ENCODE data around the gene PC.
A peak's percentile ranks its signal among the peaks of the same experiment; 100 is the strongest.

PC gene

GRCh38 chr11:66915866-66916265 is 42.3 kb downstream of the PC start:
- H3K9me3 ChIP-seq (replicated peaks in 1 of 11) = no peaks in the 10 kb centered on the region
- TF ChIP-seq Cebpa-rat (IDR thresholded peaks at IDR 0.05) = no peak
- H3K27ac ChIP-seq = 0 out of 22 replicates have a peak overlapping the region, but pooled peaks of 1 of the 11 experiments have one; percentile 5
- no peak overlapping the region for H3K9ac ChIP-seq
- no peak overlapping the region for H3K4me3 ChIP-seq
- H3K27me3 ChIP-seq = no peaks in the 10 kb centered on the region
- peaks cover 0 to 5% (median 0%) of the 10 kb centered on the region in 11 experiments; a peak in 3 of 22 replicates for H4K20me1 ChIP-seq
- no peak overlapping the region for H3K4me2 ChIP-seq
- H3K36me3 ChIP-seq = peaks cover 0 to 2% (median 0%) of the 10 kb centered on the region in 11 experiments; a peak in 2 of 22 replicates
- H3K4me1 ChIP-seq = peaks cover 0 to 40% (median 25%) of the 10 kb centered on the region in 10 experiments; a peak in 17 of 20 replicates

GRCh38 chr11:66915046-66915832 is 42.9 kb downstream of the PC start:
- no peak overlapping the region for H3K4me3 ChIP-seq
- TF ChIP-seq Cebpa-rat (IDR thresholded peaks at IDR 0.05) = no peak
- no peak overlapping the region for H3K27ac ChIP-seq
- no peaks in the 10 kb centered on the region for H3K9me3 ChIP-seq (replicated peaks in 1 of 11)
- peaks cover 0 to 34% (median 19%) of the 10 kb centered on the region in 10 experiments; a peak in 16 of 20 replicates for H3K4me1 ChIP-seq
- peaks cover 0 to 9% (median 0%) of the 10 kb centered on the region in 11 experiments; a peak in 3 of 22 replicates for H3K36me3 ChIP-seq
- H4K20me1 ChIP-seq = peaks cover 0 to 6% (median 0%) of the 10 kb centered on the region in 11 experiments; a peak in 4 of 22 replicates
- H3K27me3 ChIP-seq = no peaks in the 10 kb centered on the region
- H3K9ac ChIP-seq = no peak overlapping the region
- H3K4me2 ChIP-seq = no peak overlapping the region

GRCh38 chr11:66914505-66914904 is 43.7 kb downstream of the PC start:
- Histone ChIP-seq H3K27ac (no peak overlapping the region), H3K27me3 (no peaks in the 10 kb centered on the region)

GRCh38 chr11:66912911-66913310 is 45.3 kb downstream of the PC start:
- H3K9ac ChIP-seq = no peak overlapping the region

More at GRCh38 chr11:66914505-66914904, 43.7 kb downstream of the PC start:
- Histone ChIP-seq H3K4me1 (peaks cover 0 to 27% (median 15%) of the 10 kb centered on the region in 10 experiments; a peak in 13 of 20 replicates), H3K36me3 (peaks cover 0 to 16% (median 0%) of the 10 kb centered on the region in 11 experiments; a peak in 4 of 22 replicates), H3K4me2 (no peak overlapping the region), H3K9me3 (replicated peaks in 1 of 11) (no peaks in the 10 kb centered on the region), H4K20me1 (peaks cover 0 to 6% (median 0%) of the 10 kb centered on the region in 11 experiments; a peak in 5 of 22 replicates), H3K4me3 (no peak overlapping the region), H3K9ac (no peak overlapping the region)
- TF ChIP-seq Cebpa-rat (IDR thresholded peaks at IDR 0.05) = no peak

GRCh38 chr11:66912361-66912760 is 45.8 kb downstream of the PC start:
- H3K27ac ChIP-seq = no peak overlapping the region

More at GRCh38 chr11:66912911-66913310, 45.3 kb downstream of the PC start:
- Histone ChIP-seq H3K27me3 (no peaks in the 10 kb centered on the region), H4K20me1 (peaks cover 0 to 14% (median 0%) of the 10 kb centered on the region in 11 experiments; a peak in 5 of 22 replicates), H3K4me3 (no peak overlapping the region), H3K9me3 (replicated peaks in 1 of 11) (no peaks in the 10 kb centered on the region), H3K4me1 (peaks cover 0 to 11% (median 6%) of the 10 kb centered on the region in 10 experiments; a peak in 10 of 20 replicates), H3K36me3 (peaks cover 0 to 27% (median 0%) of the 10 kb centered on the region in 11 experiments; a peak in 4 of 22 replicates), H3K27ac (no peak overlapping the region), H3K4me2 (peak overlapping the region in 3 of 11 experiments; percentile 21 to 40 (median 24); a peak in 2 of 22 replicates)
- TF ChIP-seq Cebpa-rat (IDR thresholded peaks at IDR 0.05) = no peak

GRCh38 chr11:66910669-66911068 is 47.5 kb downstream of the PC start:
- no peak overlapping the region for H3K9ac ChIP-seq
- peaks cover 0 to 27% (median 0%) of the 10 kb centered on the region in 11 experiments; a peak in 4 of 22 replicates for H3K36me3 ChIP-seq
- no peaks in the 10 kb centered on the region for H3K9me3 ChIP-seq (replicated peaks in 1 of 11)
- no peak overlapping the region for H3K4me3 ChIP-seq
- H4K20me1 ChIP-seq = peaks cover 0 to 26% (median 0%) of the 10 kb centered on the region in 11 experiments; a peak in 5 of 22 replicates
- H3K4me2 ChIP-seq = no peak overlapping the region
- TF ChIP-seq Cebpa-rat (IDR thresholded peaks at IDR 0.05) = no peak
- H3K4me1 ChIP-seq = peaks cover 0 to 8% (median 6%) of the 10 kb centered on the region in 10 experiments; a peak in 8 of 20 replicates
- H3K27ac ChIP-seq = no peak overlapping the region
- H3K27me3 ChIP-seq = no peaks in the 10 kb centered on the region

More at GRCh38 chr11:66912361-66912760, 45.8 kb downstream of the PC start:
- TF ChIP-seq Cebpa-rat (IDR thresholded peaks at IDR 0.05) = no peak
- Histone ChIP-seq H3K4me1 (peaks cover 0 to 11% (median 6%) of the 10 kb centered on the region in 10 experiments; a peak in 8 of 20 replicates), H3K27me3 (no peaks in the 10 kb centered on the region), H3K4me3 (no peak overlapping the region), H4K20me1 (peaks cover 0 to 17% (median 0%) of the 10 kb centered on the region in 11 experiments; a peak in 5 of 22 replicates), H3K4me2 (peak overlapping the region in 4 of 11 experiments; percentile 11 to 40 (median 22); a peak in 3 of 22 replicates), H3K9ac (no peak overlapping the region), H3K36me3 (peaks cover 0 to 27% (median 0%) of the 10 kb centered on the region in 11 experiments; a peak in 4 of 22 replicates), H3K9me3 (replicated peaks in 1 of 11) (no peaks in the 10 kb centered on the region)

- no peak for TF ChIP-seq Cebpa-rat (IDR thresholded peaks at IDR 0.05)
- H3K27me3 ChIP-seq = no peaks in the 10 kb centered on the region
- no peak overlapping the region for H3K27ac ChIP-seq
- no peak overlapping the region for H3K4me3 ChIP-seq
- peaks cover 0 to 8% (median 6%) of the 10 kb centered on the region in 10 experiments; a peak in 8 of 20 replicates for H3K4me1 ChIP-seq
- no peaks in the 10 kb centered on the region for H3K9me3 ChIP-seq (replicated peaks in 1 of 11)
- no peak overlapping the region for H3K4me2 ChIP-seq
- peaks cover 0 to 30% (median 0%) of the 10 kb centered on the region in 11 experiments; a peak in 4 of 22 replicates for H4K20me1 ChIP-seq
- no peak overlapping the region for H3K9ac ChIP-seq
- peaks cover 0 to 27% (median 0%) of the 10 kb centered on the region in 11 experiments; a peak in 4 of 22 replicates for H3K36me3 ChIP-seq
These were observed 48.2 kb downstream of the PC start for GRCh38 chr11:66910016-66910415.

GRCh38 chr11:66909181-66909580 is 49.0 kb downstream of the PC start:
- H4K20me1 ChIP-seq = peaks cover 0 to 34% (median 0%) of the 10 kb centered on the region in 11 experiments; a peak in 4 of 22 replicates
- H3K9me3 ChIP-seq (replicated peaks in 1 of 11) = no peaks in the 10 kb centered on the region
- no peak overlapping the region for H3K4me2 ChIP-seq
- H3K27me3 ChIP-seq = no peaks in the 10 kb centered on the region
- H3K36me3 ChIP-seq = peaks cover 0 to 27% (median 0%) of the 10 kb centered on the region in 11 experiments; a peak in 4 of 22 replicates
- no peak for TF ChIP-seq Cebpa-rat (IDR thresholded peaks at IDR 0.05)
- no peak overlapping the region for H3K27ac ChIP-seq
- H3K4me3 ChIP-seq = no peak overlapping the region
- H3K9ac ChIP-seq = no peak overlapping the region
- H3K4me1 ChIP-seq = peaks cover 0 to 8% (median 6%) of the 10 kb centered on the region in 10 experiments; a peak in 8 of 20 replicates
